Thyroid gland (tissue), 4 donors: Measurements from ENCODE around the gene SYPL2.

Source experiments
- CTCF ChIP-seq, 6 experiments: fragments of 200-600 bp in 3 of 6; fragments of 450-650 bp in 3 of 6; sonication (generic) in 3 of 6; IDR thresholded peaks; one replicate each; pipeline ENCODE4 v1.5.1; 2016 to 2019; ENCODE audit warnings: antibody characterized with exemption in 6 of 6, mild to moderate bottlenecking in 2 of 6, inconsistent platforms in 1 of 6, moderate library complexity in 1 of 6
- POLR2A ChIP-seq, 2 donors: fragments of 450-650 bp; IDR thresholded peaks; one replicate each; pipeline ENCODE4 v1.6.1; 2017; ENCODE audit warnings: antibody characterized with exemption in 2 of 2, mild to moderate bottlenecking in 2 of 2, moderate library complexity in 1 of 2

GRCh38 chr1:109470245-109470644, 3.9 kb downstream of the SYPL2 start:
- TF ChIP-seq CTCF (IDR thresholded peaks at IDR 0.05) (no peak), POLR2A (IDR thresholded peaks at IDR 0.05) (no peak)
